ENCODE results near the gene GPR143.

Gene GPR143

DNA sequence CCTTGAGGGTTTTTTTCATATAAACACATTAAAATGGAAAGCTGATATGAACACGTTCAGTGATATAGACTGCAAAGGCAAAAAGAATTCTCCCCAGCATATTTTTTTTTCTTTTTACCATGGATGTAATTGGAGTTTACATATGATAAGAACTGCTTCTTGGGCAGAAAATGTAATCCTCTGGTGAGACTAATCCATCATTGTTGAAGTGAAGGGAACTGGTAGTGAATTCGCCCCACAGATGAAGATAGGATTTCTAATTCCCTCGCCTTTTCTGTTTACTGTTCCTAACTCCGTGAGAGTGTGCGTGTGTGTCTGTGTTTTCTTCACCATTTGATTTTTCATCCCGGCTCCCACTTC, 88.9 kb downstream of the GPR143 start (continued):
- no peak for TF ChIP-seq ZNF449 (tag by site-specific recombination; IDR thresholded peaks at IDR 0.05)
- TF ChIP-seq ZNF214 (tag by site-specific recombination; IDR thresholded peaks at IDR 0.05; ENCODE audit: borderline replicate concordance), result no peak

- CTCF ChIA-PET, result interaction anchor here (1.2 kb wide), 1 partner anchor 8 kb away, joined by 5 read pairs; no protein-coding TSS in a partner anchor
- TF ChIP-seq ZNF214 (tag by site-specific recombination; IDR thresholded peaks at IDR 0.05; ENCODE audit: borderline replicate concordance) (no peak), KLF16 (tag by site-specific recombination; IDR thresholded peaks at IDR 0.05) (no peak), ZNF37A (tag by site-specific recombination; IDR thresholded peaks at IDR 0.05) (no peak), ZNF26 (tag by site-specific recombination; IDR thresholded peaks at IDR 0.05) (no peak), ZNF138 (tag by site-specific recombination; IDR thresholded peaks at IDR 0.05; ENCODE audit: borderline replicate concordance) (no peak), KLF9 (tag by site-specific recombination; IDR thresholded peaks at IDR 0.05; ENCODE audit: low read depth) (no peak), ZNF433 (tag by site-specific recombination; IDR thresholded peaks at IDR 0.05; ENCODE audit: low read depth) (no peak), SP7 (tag by site-specific recombination; IDR thresholded peaks at IDR 0.05) (no peak), ZSCAN16 (tag by site-specific recombination; IDR thresholded peaks at IDR 0.05) (no peak)
- peaks cover 0 to 16% of the 10 kb centered on the region in 2 experiments; a peak in 1 of 3 replicates for H3K36me3 ChIP-seq (ENCODE audit: control insufficient read depth in 2 of 2, insufficient read depth in 1 of 2, low read length in 2 of 2)
- H3K4me3 ChIP-seq (ENCODE audit: low read depth, low read length), result no peak overlapping the region
- H3K9me3 ChIP-seq (ENCODE audit: control insufficient read depth, insufficient read depth, low read depth, low read length), result no peaks in the 10 kb centered on the region
- H3K27ac ChIP-seq (ENCODE audit: extremely low read depth, low read depth, low read length), result no peak overlapping the region
- H3K4me1 ChIP-seq (ENCODE audit: control insufficient read depth, insufficient read depth, low read length), result no peaks in the 10 kb centered on the region
- POLR2A ChIA-PET, result no interaction called here
Measured at GRCh38 chrX:9676306-9676705, 89.3 kb downstream of the GPR143 start.

All from HEK293 (cell line).